HepG2 (cell line): Measurements from ENCODE around the gene NPEPL1. TPM values are rescaled to one million over a fixed set of nuclear protein-coding genes. Genes with fewer than 3 reads are reported as not detected.

ENCODE experiments used
- CBX5 ChIP-seq: sonication (generic); formaldehyde crosslinking; IDR thresholded peaks from 2 replicates; pipeline ENCODE4 v1.4.0; 2020; ENCODE audit warnings: missing genetic modification reagents, borderline replicate concordance
- GABPB1 ChIP-seq: IDR thresholded peaks from 2 replicates; pipeline ENCODE4 v1.6.1; 2016; ENCODE audit warnings: mild to moderate bottlenecking, missing genetic modification reagents, moderate library complexity, missing compliant biosample characterization
- HIVEP1 ChIP-seq: sonication (generic); formaldehyde crosslinking; IDR thresholded peaks from 2 replicates; pipeline ENCODE4 v1.4.0; 2020; ENCODE audit warnings: mild to moderate bottlenecking, missing genetic modification reagents
- HOXA5 ChIP-seq: sonication (generic); formaldehyde crosslinking; IDR thresholded peaks from 2 replicates; pipeline ENCODE4 v1.4.0; 2020; ENCODE audit warnings: missing genetic modification reagents
- MAFG ChIP-seq: sonication (generic); formaldehyde crosslinking; IDR thresholded peaks from 2 replicates; pipeline ENCODE4 v1.5.1; 2020; ENCODE audit warnings: mild to moderate bottlenecking, missing genetic modification reagents
- NR2F1 ChIP-seq, 2 experiments: fragments of 450-650 bp in 1 of 2; formaldehyde crosslinking in 1 of 2; IDR thresholded peaks; 2 replicates each; pipeline versions ENCODE4 v1.5.0 to v1.6.1; 2016 to 2020; ENCODE audit warnings: mild to moderate bottlenecking in 1 of 2, missing compliant biosample characterization in 1 of 2, missing genetic modification reagents in 1 of 2, moderate library complexity in 1 of 2
- PAWR ChIP-seq: sonication (generic); formaldehyde crosslinking; IDR thresholded peaks from 2 replicates; pipeline ENCODE4 v1.4.0; 2020; ENCODE audit warnings: missing genetic modification reagents, mild to moderate bottlenecking, borderline replicate concordance
- PHF21A ChIP-seq: sonication (generic); formaldehyde crosslinking; IDR thresholded peaks from 2 replicates; pipeline ENCODE4 v1.5.0; 2020; ENCODE audit warnings: mild to moderate bottlenecking, missing genetic modification reagents
- PRPF4 ChIP-seq: fragments of 200-400 bp; formaldehyde crosslinking; IDR thresholded peaks from 2 replicates; pipeline ENCODE4 v1.6.1; 2016; ENCODE audit warnings: low read length, low read depth; ENCODE audit not compliant: poor library complexity, severe bottlenecking
- RBM39 ChIP-seq: fragments of 200-400 bp; formaldehyde crosslinking; IDR thresholded peaks from one replicate; pipeline ENCODE4 v1.6.1; 2018; ENCODE audit warnings: antibody characterized with exemption, mild to moderate bottlenecking, low read depth, low read length; ENCODE audit not compliant: poor library complexity, severe bottlenecking
- SOX6 ChIP-seq, 2 experiments: fragments of 450-650 bp in 1 of 2; sonication (generic) in 1 of 2; formaldehyde crosslinking in 1 of 2; IDR thresholded peaks; 2 replicates each; pipeline versions ENCODE4 v1.4.0 to v1.6.1; 2017 to 2020; ENCODE audit warnings: antibody characterized with exemption in 1 of 2, mild to moderate bottlenecking in 1 of 2, missing genetic modification reagents in 1 of 2
- SYNCRIP ChIP-seq: fragments of 200-400 bp; formaldehyde crosslinking; IDR thresholded peaks from 2 replicates; pipeline ENCODE4 v1.6.1; 2018; ENCODE audit warnings: mild to moderate bottlenecking, low read depth, low read length; ENCODE audit not compliant: insufficient read depth
- TEAD3 ChIP-seq: optimal IDR thresholded peaks from 2 replicates; pipeline ENCODE3; 2016; ENCODE audit warnings: borderline replicate concordance
- ZBTB21 ChIP-seq: sonication (generic); formaldehyde crosslinking; IDR thresholded peaks from 2 replicates; pipeline ENCODE4 v1.4.0; 2020; ENCODE audit warnings: missing genetic modification reagents
- ZNF121 ChIP-seq: sonication (generic); formaldehyde crosslinking; IDR thresholded peaks from 2 replicates; pipeline ENCODE4 v1.5.0; 2020; ENCODE audit warnings: mild to moderate bottlenecking, missing genetic modification reagents
- ZNF317 ChIP-seq: sonication (generic); formaldehyde crosslinking; IDR thresholded peaks from 2 replicates; pipeline ENCODE4 v1.5.0; 2020; ENCODE audit warnings: mild to moderate bottlenecking, missing genetic modification reagents
- ZNF550 ChIP-seq: sonication (generic); formaldehyde crosslinking; IDR thresholded peaks from 2 replicates; pipeline ENCODE4 v1.4.0; 2020; ENCODE audit warnings: mild to moderate bottlenecking, missing genetic modification reagents, borderline replicate concordance
- ZNF629 ChIP-seq: sonication (generic); formaldehyde crosslinking; conservative IDR thresholded peaks from 2 replicates; pipeline ENCODE4 v1.5.0; 2020; ENCODE audit warnings: missing genetic modification reagents
- ZNF720 ChIP-seq: sonication (generic); formaldehyde crosslinking; IDR thresholded peaks from 2 replicates; pipeline ENCODE4 v1.4.0; 2020; ENCODE audit warnings: missing genetic modification reagents
- ZNF737 ChIP-seq: sonication (generic); formaldehyde crosslinking; IDR thresholded peaks from 2 replicates; pipeline ENCODE4 v1.5.0; 2020; ENCODE audit warnings: missing genetic modification reagents, mild to moderate bottlenecking, borderline replicate concordance
- ZNF773 ChIP-seq: sonication (generic); formaldehyde crosslinking; IDR thresholded peaks from 2 replicates; pipeline ENCODE4 v1.4.0; 2020; ENCODE audit warnings: missing genetic modification reagents, borderline replicate concordance
- ZNF782 ChIP-seq: sonication (generic); formaldehyde crosslinking; IDR thresholded peaks from 2 replicates; pipeline ENCODE4 v1.4.0; 2020; ENCODE audit warnings: missing genetic modification reagents, mild to moderate bottlenecking, borderline replicate concordance
- ZNF850 ChIP-seq: sonication (generic); formaldehyde crosslinking; conservative IDR thresholded peaks from 2 replicates; pipeline ENCODE4 v1.9.0; 2021; ENCODE audit warnings: mild to moderate bottlenecking, missing genetic modification reagents
- polyA plus RNA-seq, 8 experiments: library from polyadenylated mRNA; depleted of rRNA in 3 of 8; stranded (reverse) in 7 of 8; unstranded in 1 of 8; fragments of >200 nt; fragmentation: Illumina TruSeq in 4 of 8; extraction: Trizol in 4 of 8; gene quantifications; 2 replicates each; pipeline versions ENCODE4 v1.2.1 to v1.2.3, GENCODE V29; 2011 to 2016; ENCODE audit warnings: low read depth in 4 of 8, missing spikeins in 1 of 8, mixed read lengths in 1 of 8; ENCODE audit not compliant: insufficient read depth in 1 of 8
- total RNA-seq, 5 experiments: library from RNA; depleted of rRNA; stranded (reverse); fragments of >200 nt; fragmentation: Illumina TruSeq; extraction: Trizol; gene quantifications; 2 replicates each; pipeline ENCODE4 v1.2.3, GENCODE V29; 2016; ENCODE audit warnings: low read depth in 1 of 5
- TF ChIP-seq, protein P1 (sequence below): sonication (generic); formaldehyde crosslinking; IDR thresholded peaks from 2 replicates; pipeline ENCODE4 v1.4.0; 2020; ENCODE audit warnings: low read depth, mild to moderate bottlenecking, missing genetic modification reagents
- TF ChIP-seq, protein P2 (sequence below): sonication (generic); formaldehyde crosslinking; IDR thresholded peaks from 2 replicates; pipeline ENCODE4 v1.9.0; 2022; ENCODE audit warnings: missing genetic modification reagents, mild to moderate bottlenecking, borderline replicate concordance
- TF ChIP-seq, protein P3 (sequence below): sonication (generic); formaldehyde crosslinking; IDR thresholded peaks from 2 replicates; pipeline ENCODE4 v1.5.1; 2020; ENCODE audit warnings: missing genetic modification reagents, mild to moderate bottlenecking, borderline replicate concordance

The NPEPL1 gene
- total and polyA plus RNA-seq, 2 of the 13 experiments (the other 11 are each of a cell fraction or from before 2014, with no cell fraction given) = 4.1 to 7.5 TPM

DNA sequence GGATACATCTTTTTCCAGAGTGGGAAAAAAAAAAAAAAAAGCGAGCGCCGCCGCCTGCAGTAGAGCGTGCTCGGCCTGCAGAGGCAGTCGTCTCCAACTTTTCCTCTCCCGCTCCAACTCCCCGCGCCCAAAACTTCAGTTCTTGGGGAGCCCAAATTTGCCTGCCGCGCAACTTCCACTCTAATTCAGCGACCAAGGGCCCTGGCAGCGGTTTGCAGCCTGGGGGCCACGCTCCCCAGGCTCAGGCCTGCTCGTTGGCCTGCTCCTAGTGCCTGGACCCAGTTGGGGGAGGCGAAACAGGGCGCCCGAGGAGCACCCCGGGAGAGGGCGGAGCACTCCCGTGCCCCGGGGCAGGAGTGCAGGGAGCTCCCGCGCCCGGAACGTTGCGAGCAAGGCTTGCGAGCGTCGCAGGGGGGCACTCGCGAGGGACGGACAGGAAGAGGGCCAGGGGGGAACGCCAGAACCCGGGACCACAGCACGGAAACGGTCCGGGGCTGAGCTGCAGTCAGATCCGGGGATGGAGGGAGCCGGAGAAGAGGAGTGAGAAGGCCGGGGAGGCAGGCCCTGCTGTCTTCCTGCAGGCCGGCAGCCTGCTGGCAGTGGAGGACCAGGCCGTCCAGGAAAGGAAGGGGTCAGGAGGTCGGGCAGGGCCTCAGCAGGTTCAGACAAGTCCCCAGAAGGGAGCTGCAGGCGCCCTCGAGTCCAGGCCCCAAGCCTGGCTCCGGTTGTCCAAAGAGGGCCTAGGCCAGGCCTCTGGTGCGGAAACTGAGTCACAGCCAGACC, 41.6 kb upstream of the NPEPL1 start, which contains the start of gene STX16 (continued):
- TF ChIP-seq ZNF720 (peak; percentile 84; the same call in 1 of the 2 replicates), HOXA5 (CRISPR knock-in tag) (peak; percentile 98), RBM39 (peak; percentile 100), ZNF737 (CRISPR knock-in tag) (peak; percentile 65), ZNF550 (CRISPR knock-in tag) (peak; percentile 99; the same call in 1 of the 2 replicates), PAWR (CRISPR knock-in tag) (peak; percentile 100), ZNF782 (CRISPR knock-in tag) (peak; percentile 95), NR2F1 (CRISPR knock-in tag; IDR thresholded peaks at IDR 0.05) (peak; percentile 79 to 82), ZNF629 (CRISPR knock-in tag) (peak; percentile 84), SYNCRIP (no peak), ZNF773 (CRISPR knock-in tag) (peak; percentile 93; the same call in 1 of the 2 replicates), TEAD3 (CRISPR knock-in tag) (peak; percentile 86), CBX5 (peak; percentile 100), GABPB1 (CRISPR knock-in tag) (peak; percentile 100), HIVEP1 (peak; percentile 98), ZNF317 (peak; percentile 91), ZBTB21 (CRISPR knock-in tag) (peak; percentile 84), PRPF4 (peak; percentile 92), MAFG (CRISPR knock-in tag) (no peak), ZNF850 (peak; percentile 68; the same call in 1 of the 2 replicates), ZNF121 (CRISPR knock-in tag) (peak; percentile 86), SOX6 (IDR thresholded peaks at IDR 0.05) (no peak), SOX6 (CRISPR knock-in tag; IDR thresholded peaks at IDR 0.05) (peak; percentile 89), PHF21A (CRISPR knock-in tag) (peak; percentile 98)
- TF ChIP-seq, protein P1, sequence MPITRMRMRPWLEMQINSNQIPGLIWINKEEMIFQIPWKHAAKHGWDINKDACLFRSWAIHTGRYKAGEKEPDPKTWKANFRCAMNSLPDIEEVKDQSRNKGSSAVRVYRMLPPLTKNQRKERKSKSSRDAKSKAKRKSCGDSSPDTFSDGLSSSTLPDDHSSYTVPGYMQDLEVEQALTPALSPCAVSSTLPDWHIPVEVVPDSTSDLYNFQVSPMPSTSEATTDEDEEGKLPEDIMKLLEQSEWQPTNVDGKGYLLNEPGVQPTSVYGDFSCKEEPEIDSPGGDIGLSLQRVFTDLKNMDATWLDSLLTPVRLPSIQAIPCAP (CRISPR knock-in tag) = peak; percentile 96
- TF ChIP-seq, protein P2, sequence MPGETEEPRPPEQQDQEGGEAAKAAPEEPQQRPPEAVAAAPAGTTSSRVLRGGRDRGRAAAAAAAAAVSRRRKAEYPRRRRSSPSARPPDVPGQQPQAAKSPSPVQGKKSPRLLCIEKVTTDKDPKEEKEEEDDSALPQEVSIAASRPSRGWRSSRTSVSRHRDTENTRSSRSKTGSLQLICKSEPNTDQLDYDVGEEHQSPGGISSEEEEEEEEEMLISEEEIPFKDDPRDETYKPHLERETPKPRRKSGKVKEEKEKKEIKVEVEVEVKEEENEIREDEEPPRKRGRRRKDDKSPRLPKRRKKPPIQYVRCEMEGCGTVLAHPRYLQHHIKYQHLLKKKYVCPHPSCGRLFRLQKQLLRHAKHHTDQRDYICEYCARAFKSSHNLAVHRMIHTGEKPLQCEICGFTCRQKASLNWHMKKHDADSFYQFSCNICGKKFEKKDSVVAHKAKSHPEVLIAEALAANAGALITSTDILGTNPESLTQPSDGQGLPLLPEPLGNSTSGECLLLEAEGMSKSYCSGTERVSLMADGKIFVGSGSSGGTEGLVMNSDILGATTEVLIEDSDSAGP (CRISPR knock-in tag) = peak; percentile 98
- TF ChIP-seq, protein P3, sequence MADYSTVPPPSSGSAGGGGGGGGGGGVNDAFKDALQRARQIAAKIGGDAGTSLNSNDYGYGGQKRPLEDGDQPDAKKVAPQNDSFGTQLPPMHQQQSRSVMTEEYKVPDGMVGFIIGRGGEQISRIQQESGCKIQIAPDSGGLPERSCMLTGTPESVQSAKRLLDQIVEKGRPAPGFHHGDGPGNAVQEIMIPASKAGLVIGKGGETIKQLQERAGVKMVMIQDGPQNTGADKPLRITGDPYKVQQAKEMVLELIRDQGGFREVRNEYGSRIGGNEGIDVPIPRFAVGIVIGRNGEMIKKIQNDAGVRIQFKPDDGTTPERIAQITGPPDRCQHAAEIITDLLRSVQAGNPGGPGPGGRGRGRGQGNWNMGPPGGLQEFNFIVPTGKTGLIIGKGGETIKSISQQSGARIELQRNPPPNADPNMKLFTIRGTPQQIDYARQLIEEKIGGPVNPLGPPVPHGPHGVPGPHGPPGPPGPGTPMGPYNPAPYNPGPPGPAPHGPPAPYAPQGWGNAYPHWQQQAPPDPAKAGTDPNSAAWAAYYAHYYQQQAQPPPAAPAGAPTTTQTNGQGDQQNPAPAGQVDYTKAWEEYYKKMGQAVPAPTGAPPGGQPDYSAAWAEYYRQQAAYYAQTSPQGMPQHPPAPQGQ = peak; percentile 100
